ENCODE results near the gene RFX3.

Gene RFX3

DNA sequence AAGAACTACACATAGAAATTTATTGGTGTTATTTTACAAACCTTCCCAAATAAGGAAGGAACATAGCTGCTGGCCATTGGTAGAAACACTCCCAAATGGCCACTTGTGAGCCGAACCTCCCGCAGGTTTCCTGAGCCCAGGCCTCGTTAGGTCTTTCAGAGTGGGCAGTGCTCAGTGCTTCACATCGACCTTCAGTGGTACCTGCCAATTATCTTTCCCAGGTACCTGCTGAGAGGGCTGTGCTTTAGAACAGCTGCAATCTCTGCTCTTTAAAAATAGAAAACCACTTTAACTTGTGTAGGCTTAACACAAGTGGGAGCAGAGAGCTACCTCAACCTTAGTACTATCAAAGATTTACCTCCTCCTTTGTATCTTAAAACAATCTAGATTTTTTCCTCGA is 334.1 kb downstream of the RFX3 start:
- DNase-seq = no peak

DNA sequence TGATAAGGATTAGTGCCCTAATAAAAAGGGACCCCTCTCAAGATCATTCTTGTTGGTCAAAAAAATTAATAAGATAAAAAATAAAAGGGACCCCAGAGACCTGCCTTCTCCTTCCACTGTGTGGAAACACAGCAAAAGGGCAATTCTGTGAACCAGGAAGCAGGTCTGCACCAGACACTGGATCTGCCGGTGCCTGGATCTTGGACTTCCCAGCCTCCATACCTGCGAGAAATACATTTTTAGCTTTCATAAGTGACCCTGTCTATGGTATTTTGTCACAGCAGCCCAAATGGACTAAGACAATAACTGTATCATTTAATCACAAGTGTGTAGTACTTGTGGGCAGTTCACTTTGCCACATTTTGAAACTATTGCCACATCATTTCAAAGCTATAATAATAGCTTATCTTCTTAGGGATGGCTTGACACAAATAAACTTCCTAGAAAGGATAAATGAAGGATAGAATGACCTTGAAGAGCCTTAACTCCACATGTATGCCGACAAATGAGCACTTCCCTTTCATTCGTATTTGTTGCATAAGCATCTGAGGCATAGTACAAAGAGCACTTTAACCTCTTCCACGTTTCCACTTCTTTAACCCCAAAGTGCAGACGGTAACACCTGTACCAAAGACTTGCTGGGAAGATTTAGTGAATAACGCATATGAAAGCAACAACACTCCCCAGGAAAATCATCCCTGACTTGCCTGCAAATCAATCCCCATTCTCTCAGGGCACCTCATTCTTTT is 336.5 kb downstream of the RFX3 start:
- no peak for DNase-seq

DNA sequence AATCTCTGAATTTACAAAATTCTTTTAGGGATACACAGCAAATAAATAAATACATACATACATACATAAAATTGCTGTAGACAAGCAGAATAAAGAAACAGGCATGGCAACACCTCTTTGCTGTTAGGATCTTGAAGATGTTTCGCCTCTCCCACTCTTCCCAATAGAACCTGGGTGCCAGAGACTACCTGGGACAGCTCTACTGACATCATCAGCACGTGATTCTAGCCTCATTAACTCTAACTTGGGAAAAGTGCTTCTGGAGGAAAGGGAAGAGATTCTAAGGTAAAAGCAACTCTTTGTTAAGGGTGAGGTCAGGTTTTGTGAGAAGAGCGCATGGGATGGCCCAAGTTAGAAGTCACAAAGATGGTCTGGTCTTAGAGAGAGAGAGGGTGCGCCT is 339.1 kb downstream of the RFX3 start:
- DNase-seq = no peak

DNA sequence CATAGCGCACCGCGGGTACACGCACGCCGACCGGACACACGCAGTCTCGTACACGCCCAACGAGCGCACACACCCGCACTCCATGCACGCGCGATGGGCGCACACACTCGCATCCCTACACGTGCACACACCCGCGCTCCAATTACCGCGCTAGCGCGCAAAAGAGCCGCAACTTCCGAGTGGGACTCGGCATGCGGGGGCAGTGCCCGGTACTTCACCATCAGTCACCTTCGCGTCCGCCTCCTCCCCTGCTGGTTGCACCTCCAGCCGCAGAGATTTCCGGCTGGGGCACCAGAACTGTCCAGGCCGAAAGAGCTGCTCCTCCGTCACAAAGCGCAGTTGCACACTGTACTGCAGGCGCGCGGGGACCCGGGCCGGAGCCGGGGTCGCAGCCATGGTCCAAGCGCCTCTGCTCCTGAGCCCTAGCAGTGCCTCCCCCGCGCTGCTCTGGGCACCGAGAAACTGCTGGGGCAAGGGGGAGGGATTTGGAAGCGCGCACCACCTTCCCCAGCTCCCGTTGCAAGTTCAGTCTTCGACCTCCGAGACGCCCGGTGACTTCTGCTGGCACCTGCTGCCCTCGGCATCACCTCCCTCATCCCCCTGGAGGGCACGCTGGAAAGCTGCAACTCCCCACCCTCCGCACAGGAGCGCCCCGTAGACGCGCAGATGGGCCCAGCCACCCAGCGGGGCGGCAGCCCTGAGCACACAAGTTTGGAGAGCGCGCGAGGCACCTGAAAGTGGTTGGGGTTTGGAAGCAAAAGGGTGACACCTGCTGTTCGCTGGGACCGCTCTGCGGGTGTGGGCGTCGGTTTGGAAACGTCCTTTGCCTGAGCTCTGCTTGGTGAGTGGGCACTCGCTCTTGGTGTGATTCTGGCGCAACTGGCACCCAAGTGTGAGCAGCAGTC is 344.5 kb downstream of the RFX3 start:
- DNase-seq = peak; percentile 27 to 65

DNA sequence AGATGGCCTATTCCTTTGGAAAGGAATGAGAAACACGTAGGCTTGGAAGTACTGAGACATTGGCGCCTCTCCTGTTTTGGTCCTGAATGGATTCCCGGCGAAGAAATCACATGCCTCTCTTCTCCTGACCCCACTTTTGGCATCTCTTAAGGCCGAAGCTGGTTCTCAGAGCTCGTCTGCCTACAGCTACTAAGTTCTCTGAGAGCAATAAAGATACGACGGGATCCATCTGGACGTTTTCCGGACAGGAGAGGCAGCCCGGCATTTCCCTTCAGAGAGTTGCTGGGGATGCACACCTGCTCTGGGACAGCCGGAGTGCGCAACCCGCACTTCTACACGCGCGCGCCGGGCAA is 345.1 kb downstream of the RFX3 start:
- DNase-seq = no peak

DNA sequence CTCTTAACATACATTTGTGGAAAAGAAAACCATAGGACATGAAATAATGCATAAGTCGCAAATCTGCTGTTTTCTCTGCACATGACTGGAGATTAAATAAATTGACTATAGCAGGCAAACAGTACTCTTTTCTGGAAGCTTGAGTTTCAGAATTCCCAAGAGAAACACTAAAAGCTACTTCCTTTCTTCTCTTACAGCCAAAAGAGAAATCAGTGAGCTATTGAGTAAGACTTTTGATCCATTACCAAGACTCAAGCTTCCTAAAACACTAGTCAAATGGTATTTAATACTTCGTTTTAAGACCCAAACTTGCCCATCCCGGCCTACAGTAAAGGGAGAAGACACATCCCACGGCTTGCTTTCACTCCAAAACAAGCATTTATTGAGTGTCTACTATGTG is 346.1 kb downstream of the RFX3 start:
- DNase-seq = no peak

DNA sequence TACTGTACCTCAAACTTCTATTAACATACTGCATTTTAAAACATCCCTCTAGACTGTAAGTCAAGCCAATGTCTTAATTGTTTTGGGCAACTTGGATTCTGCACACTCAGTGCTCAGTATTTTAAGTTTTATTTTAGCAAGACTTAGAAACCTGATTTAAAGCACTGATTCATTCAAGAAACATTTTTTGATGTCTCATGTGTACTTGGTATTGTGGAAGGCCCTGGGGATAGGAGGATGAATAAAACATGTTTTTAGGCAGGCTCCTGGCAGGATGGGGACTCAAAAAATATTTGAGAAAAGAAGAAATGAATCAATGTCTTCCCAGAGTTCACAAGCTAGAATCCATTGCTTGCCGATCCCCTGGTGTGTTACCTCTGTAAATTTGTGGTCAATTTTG is 347.9 kb downstream of the RFX3 start:
- no peak for DNase-seq

DNA sequence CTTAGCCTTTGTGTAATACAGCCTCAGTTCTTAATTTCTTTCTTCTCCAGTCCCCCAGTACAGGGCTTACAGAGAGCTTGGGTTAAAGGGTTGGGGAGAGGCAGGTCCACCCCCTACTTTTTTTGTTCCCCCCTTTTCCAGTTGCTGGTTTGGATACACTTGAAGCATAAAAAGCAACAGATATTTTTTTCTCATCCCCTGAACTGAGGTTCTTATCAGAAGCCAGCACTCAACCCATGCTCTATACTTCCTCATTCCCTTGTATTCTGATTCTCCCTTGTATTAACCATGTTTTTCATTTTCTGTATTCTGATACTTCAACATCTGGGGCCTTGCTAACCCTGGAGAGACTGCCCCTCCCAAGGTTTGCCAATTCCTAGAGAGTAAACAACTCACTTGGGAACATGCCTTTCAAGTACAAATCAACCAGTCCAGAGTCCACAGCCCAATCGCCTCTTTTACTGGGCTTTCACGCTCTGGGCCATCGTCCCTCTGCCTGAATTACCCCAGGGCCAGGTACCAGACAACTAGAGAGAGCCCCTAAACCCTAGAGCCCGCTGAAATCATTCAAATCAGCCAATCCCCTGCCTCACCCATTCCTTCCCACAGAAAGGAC is 348.5 kb downstream of the RFX3 start:
- no peak for DNase-seq

DNA sequence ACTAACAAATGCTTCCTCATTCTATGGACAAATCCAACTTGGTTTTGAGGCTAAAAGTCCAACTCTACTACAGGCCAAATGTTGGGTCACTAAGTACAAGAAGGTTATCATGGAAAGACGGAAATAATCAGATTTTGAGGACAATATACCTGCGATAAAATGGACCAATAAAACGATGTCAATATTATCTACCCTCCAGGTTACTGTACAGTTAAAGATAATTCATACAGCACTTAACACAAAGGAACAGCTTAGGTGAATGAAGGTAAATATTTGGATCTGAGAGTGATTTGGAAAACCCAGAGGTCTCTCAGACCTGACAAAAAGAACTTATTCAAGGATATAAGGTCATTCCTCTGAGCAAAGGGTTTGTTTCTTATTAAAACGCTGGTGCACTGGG is 352.4 kb downstream of the RFX3 start:
- no peak for DNase-seq

DNA sequence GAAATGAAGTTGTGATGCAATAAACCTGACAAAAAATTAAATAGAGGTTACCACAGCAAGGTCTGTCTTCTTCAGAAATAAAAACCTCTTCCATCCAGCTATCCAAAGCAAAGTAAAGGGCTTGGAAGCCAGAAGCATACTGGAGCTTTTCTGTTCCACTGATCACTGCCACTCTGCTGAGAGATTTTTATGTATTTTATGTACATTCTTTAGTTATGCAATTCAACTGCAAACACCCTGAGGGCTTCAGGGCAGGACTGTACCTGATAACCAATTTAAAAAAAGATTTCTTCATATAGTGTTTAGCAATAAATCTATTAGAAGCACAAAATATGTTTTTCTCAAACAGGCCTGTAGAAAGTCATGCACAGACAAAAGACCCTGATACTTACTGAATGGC is 355.0 kb downstream of the RFX3 start:
- DNase-seq = no peak

All from stimulated activated CD4-positive, alpha-beta T cell treated with anti-CD3 and anti-CD28 coated beads, Interleukin-2, amount 100 ng/mL, for 24 hours (primary cell).